HG03139 (cell line): Measurements from ENCODE around the gene DEAF1.

Experiments
- ATAC-seq: cut with Tn5 transposase; IDR thresholded peaks from one replicate; pipeline ENCODE4 v1.9.1; 2021; ENCODE audit not compliant: unreplicated experiment

The DEAF1 gene

DNA sequence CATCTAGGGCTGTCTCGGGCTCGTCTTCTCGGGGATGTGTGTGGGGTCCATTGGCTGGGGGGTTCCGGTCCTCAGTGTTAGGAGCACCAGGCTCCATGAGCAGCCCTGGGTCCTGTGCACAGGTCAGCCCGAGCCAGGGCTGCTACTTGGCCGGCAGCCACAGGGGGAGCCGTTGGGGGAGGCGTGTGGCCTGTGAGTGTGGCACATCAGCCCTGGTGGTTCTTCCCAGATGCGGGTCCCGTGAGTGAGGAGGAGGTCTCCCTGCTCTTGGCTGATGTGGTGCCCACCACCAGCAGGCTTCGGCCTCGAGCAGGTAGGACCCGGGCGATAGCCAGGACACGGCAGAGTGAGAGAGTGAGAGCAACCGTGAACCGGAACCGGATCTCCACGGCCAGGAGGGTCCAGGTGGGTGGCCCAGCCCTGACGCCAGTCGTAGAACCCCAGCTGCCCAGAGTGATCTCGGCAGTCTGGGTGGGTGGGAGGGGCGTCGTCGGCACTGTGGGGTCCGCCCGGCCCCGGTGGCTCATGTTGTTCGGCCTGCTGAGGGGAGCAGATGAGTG is 97.8 kb downstream of the DEAF1 start:
- ATAC-seq: no peak

DNA sequence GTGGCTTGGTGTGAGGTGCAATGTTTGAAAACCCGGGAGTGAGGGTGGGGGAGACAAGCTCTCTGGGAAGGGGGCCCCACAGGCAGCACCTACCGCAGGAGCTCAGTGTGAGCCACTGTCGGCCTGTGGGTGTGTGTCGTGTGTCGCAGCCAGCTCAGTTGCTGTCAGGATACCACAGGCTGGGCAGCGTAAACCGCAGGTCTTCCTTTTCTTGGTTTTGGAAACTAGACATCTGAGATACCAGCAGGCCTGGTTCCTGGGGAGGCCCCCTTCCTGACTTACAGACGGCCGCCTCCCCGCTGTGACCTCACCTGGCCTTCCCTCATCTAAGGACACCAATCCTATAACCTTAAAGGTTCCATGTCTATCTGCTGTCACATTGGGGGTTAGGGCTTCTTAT is 98.6 kb downstream of the DEAF1 start:
- no peak for ATAC-seq

DNA sequence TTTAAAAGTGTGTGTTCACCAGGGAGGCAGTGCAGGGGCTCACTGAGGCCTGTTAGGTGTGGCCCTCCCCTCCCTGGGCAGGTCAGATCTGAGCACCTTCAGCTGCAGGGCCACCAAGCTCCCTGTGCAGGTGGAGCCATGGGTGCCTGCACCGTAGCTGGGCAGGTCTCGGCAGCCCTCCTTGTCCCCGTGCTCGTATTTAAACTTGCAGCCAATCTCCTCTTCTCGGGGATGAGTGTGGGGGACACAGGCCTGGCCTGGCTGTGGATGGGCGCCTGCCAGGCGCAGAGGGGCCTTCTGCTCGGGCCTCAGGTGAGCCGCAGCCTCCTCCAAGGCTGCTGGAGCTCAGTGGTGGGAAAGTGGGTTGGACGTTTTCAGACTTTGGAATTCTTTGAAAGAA is 99.6 kb downstream of the DEAF1 start:
- ATAC-seq: no peak
